Type B pancreatic cell (in vitro differentiated cells): ENCODE measurements around the gene NKAIN2. TPM values are rescaled to one million over a fixed set of nuclear protein-coding genes. Genes with fewer than 3 reads are reported as not detected.

Source experiments
- DNase-seq: peaks from one replicate; pipeline ENCODE4 v3.0.0; 2021; ENCODE audit warnings: mixed read lengths; ENCODE audit not compliant: unreplicated experiment; ENCODE audit errors: extremely low spot score
- H3K27ac Mint-ChIP-seq: 2 replicates; pipeline ENCODE4 v1.8.0; 2021; ENCODE audit warnings: mild to moderate bottlenecking, mixed read lengths
- H3K27me3 Mint-ChIP-seq: 2 replicates; pipeline ENCODE4 v1.8.0; 2021; ENCODE audit warnings: mixed read lengths
- H3K36me3 Mint-ChIP-seq: 2 replicates; pipeline ENCODE4 v1.8.0; 2021; ENCODE audit warnings: mixed read lengths
- H3K4me1 Mint-ChIP-seq: one replicate; pipeline ENCODE4 v1.8.0; 2021; ENCODE audit warnings: mixed read lengths; ENCODE audit not compliant: unreplicated experiment
- H3K4me3 Mint-ChIP-seq: 2 replicates; pipeline ENCODE4 v1.8.0; 2021; ENCODE audit warnings: mild to moderate bottlenecking, mixed read lengths
- H3K9me3 Mint-ChIP-seq: 2 replicates; pipeline ENCODE4 v1.8.0; 2021; ENCODE audit warnings: mixed read lengths
- total RNA-seq: library from RNA; stranded (reverse); gene quantifications from 2 replicates; pipeline ENCODE4 v1.2.1, GENCODE V29; 2021; ENCODE audit warnings: low replicate concordance
- TF ChIP-seq, protein P1 (sequence below): fragments of 200-600 bp; sonication (generic); conservative IDR thresholded peaks from 2 replicates; pipeline ENCODE4 v1.5.0; 2021; ENCODE audit warnings: antibody characterized with exemption, mild to moderate bottlenecking

Gene NKAIN2
- total RNA-seq, 1 donor from 2014 or later: 1.7 TPM

DNA sequence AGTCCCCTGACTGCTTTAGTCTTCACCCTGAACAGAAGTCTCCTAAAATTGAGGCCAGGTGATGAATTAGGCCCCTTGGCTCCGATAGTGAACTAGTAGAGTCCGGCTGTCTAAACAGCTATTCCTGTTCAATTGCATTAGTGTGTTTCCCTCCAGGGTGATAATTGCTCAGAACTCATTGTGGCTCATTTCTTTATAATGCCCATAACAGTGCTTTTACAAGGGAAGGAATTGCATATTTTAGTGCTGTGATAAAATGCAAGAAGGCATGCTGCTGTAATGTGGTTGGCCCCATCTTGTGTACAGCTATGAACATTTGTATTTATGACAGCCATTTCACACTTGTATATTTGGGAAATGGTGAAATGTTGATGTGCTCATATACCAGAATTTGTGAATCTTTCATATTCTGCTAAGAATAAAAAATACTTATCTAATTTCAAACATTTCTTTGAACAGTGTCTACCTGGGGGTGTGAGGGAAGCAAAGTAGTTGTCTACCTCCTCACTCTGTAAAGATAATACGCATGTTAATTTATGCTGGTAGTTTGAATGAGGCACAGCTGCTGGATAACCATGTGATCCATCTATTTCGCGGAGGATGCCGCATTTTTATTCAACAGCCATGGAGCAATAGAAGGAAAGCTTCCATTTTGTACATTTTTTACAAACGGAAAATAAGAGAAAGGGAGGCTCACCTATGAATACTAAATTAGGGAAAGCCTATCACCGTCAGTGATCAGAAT, 451.4 kb downstream of the NKAIN2 start:
- Mint-ChIP-seq H3K4me3 (no peak overlapping the region), H3K36me3 (no peaks in the 10 kb centered on the region), H3K9me3 (no peaks in the 10 kb centered on the region)

DNA sequence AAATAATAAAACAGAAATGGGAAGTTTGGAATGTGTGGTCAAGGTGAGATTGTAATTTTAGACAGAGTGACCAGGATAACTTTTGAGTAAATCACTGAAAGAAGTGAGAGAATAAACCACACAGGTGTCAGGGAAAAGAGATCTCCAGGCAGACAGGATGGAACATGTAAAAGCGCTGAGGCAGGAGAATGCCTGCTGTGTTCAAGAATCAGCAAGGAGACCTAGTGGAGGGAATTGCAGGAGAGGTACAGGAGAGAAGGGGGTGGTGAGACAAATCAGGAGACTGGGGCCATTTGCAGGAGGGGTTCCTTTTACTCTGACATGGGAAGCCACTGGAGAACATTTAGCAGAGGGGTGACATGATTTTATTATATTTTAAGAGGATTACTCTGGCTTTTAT, 456.7 kb downstream of the NKAIN2 start:
- no peaks in the 10 kb centered on the region for H3K36me3 Mint-ChIP-seq
- H3K9me3 Mint-ChIP-seq: no peaks in the 10 kb centered on the region
- H3K27ac Mint-ChIP-seq: no peak overlapping the region
- TF ChIP-seq, protein P1, sequence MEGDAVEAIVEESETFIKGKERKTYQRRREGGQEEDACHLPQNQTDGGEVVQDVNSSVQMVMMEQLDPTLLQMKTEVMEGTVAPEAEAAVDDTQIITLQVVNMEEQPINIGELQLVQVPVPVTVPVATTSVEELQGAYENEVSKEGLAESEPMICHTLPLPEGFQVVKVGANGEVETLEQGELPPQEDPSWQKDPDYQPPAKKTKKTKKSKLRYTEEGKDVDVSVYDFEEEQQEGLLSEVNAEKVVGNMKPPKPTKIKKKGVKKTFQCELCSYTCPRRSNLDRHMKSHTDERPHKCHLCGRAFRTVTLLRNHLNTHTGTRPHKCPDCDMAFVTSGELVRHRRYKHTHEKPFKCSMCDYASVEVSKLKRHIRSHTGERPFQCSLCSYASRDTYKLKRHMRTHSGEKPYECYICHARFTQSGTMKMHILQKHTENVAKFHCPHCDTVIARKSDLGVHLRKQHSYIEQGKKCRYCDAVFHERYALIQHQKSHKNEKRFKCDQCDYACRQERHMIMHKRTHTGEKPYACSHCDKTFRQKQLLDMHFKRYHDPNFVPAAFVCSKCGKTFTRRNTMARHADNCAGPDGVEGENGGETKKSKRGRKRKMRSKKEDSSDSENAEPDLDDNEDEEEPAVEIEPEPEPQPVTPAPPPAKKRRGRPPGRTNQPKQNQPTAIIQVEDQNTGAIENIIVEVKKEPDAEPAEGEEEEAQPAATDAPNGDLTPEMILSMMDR: no peak
- H3K27me3 Mint-ChIP-seq: peaks cover 14% of the 10 kb centered on the region
- H3K4me1 Mint-ChIP-seq: no peaks in the 10 kb centered on the region
- no peak overlapping the region for H3K4me3 Mint-ChIP-seq
- DNase-seq: no peak

More for the DNA sequence above, 451.4 kb downstream of the NKAIN2 start:
- Mint-ChIP-seq H3K27me3 (peaks cover 2% of the 10 kb centered on the region), H3K27ac (no peak overlapping the region), H3K4me1 (no peaks in the 10 kb centered on the region)
- TF ChIP-seq, protein P1: no peak
- DNase-seq: no peak

DNA sequence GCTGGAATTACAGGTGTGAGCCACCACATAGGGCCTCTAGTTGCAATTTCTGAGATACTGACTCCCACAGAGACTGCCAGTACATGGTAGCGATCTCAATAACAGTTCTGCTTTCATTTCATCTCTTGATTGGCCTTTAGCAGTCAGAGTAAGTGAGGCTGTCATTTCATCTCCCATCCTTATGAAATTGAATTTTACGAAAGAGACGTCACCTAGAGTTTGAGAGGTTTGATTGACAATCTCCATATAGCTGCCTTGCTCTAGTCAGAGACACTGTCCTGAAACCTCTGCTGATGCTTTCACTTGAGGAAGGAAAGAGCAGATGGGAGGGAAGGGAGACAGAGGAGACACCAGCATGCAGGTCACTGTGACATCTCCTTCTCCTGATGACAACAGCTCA, 466.1 kb downstream of the NKAIN2 start:
- H3K27ac Mint-ChIP-seq: no peak overlapping the region
- DNase-seq: no peak
- peaks cover 5% of the 10 kb centered on the region for H3K27me3 Mint-ChIP-seq
- no peak overlapping the region for H3K4me3 Mint-ChIP-seq
- peaks cover 4% of the 10 kb centered on the region for H3K36me3 Mint-ChIP-seq
- H3K4me1 Mint-ChIP-seq: no peaks in the 10 kb centered on the region
- H3K9me3 Mint-ChIP-seq: peaks cover 7% of the 10 kb centered on the region
- TF ChIP-seq, protein P1: no peak

DNA sequence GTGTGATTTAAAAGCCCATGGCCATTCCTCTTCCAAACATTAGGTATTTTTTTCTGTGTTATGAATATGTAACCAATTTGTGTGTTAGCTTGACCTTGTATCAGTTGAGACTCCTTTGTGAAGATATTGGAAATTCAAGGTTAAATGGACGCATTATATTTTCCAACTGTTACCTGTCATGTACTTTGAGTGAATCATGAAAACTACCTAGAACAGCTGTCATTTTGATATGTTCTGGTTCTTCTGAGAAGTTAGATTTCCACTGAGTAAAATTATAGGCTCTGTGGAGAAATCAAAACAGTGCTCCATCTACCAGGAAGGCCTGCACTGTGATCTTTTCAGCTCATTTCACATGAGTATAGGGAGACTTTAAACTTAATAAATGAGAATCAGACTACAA, 470.0 kb downstream of the NKAIN2 start:
- H3K36me3 Mint-ChIP-seq: peaks cover 4% of the 10 kb centered on the region
- H3K9me3 Mint-ChIP-seq: peaks cover 7% of the 10 kb centered on the region
- peaks cover 5% of the 10 kb centered on the region for H3K27me3 Mint-ChIP-seq
- H3K27ac Mint-ChIP-seq: no peak overlapping the region
- TF ChIP-seq, protein P1: no peak
- DNase-seq: no peak
- H3K4me3 Mint-ChIP-seq: no peak overlapping the region
- no peaks in the 10 kb centered on the region for H3K4me1 Mint-ChIP-seq

DNA sequence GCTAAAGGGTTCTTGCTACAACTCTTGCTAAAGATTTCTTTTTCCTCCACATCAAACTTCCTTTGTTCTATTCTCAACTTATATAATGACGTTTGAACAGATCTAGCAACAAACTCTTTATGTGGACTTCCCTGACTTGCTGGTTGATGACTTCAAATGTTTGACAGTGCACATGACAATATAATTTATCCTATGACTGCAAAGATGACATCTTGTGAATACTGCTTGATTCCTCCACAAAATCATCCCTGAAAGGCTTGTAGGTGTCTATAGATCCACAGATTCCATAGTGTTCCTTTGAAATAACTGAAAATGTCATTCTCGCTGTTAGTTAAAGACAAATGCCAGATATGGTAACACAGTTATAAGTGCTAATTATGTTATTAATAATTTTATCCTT, 478.9 kb downstream of the NKAIN2 start:
- Mint-ChIP-seq H3K27me3 (peaks cover 3% of the 10 kb centered on the region), H3K36me3 (no peaks in the 10 kb centered on the region), H3K27ac (no peak overlapping the region), H3K4me3 (no peak overlapping the region), H3K4me1 (no peaks in the 10 kb centered on the region), H3K9me3 (no peaks in the 10 kb centered on the region)
- TF ChIP-seq, protein P1: no peak
- no peak for DNase-seq
